GM12872 (cell line): ENCODE measurements around the gene OR51B2.

Experiments used
- TF ChIP-seq, protein P1 (sequence below): IDR thresholded peaks from 3 replicates; pipeline ENCODE4 v1.5.1; 2011; ENCODE audit warnings: low read depth, mild to moderate bottlenecking, low read length, moderate library complexity; ENCODE audit not compliant: insufficient read depth

The OR51B2 gene

DNA sequence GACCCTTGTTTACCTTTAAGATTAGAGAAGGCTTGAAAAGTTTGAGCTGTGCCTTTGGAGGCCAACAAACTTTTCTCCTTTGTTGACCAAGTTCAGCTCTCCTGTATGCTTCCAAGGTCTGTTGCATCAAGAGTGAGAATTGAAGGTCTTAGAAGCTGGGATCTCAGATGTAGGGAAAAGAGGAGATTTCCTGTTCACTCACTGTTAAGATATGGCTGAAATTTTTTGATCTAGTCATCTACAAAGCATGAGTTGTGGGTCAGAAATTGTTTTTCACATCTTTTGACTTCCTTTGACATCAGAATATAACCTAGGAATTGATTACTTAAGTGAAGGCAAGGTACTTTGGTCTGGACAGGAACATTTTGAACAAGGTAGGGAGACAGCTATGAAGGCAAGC, 34.4 kb downstream of the OR51B2 start:
- TF ChIP-seq, protein P1, sequence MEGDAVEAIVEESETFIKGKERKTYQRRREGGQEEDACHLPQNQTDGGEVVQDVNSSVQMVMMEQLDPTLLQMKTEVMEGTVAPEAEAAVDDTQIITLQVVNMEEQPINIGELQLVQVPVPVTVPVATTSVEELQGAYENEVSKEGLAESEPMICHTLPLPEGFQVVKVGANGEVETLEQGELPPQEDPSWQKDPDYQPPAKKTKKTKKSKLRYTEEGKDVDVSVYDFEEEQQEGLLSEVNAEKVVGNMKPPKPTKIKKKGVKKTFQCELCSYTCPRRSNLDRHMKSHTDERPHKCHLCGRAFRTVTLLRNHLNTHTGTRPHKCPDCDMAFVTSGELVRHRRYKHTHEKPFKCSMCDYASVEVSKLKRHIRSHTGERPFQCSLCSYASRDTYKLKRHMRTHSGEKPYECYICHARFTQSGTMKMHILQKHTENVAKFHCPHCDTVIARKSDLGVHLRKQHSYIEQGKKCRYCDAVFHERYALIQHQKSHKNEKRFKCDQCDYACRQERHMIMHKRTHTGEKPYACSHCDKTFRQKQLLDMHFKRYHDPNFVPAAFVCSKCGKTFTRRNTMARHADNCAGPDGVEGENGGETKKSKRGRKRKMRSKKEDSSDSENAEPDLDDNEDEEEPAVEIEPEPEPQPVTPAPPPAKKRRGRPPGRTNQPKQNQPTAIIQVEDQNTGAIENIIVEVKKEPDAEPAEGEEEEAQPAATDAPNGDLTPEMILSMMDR, result no peak

DNA sequence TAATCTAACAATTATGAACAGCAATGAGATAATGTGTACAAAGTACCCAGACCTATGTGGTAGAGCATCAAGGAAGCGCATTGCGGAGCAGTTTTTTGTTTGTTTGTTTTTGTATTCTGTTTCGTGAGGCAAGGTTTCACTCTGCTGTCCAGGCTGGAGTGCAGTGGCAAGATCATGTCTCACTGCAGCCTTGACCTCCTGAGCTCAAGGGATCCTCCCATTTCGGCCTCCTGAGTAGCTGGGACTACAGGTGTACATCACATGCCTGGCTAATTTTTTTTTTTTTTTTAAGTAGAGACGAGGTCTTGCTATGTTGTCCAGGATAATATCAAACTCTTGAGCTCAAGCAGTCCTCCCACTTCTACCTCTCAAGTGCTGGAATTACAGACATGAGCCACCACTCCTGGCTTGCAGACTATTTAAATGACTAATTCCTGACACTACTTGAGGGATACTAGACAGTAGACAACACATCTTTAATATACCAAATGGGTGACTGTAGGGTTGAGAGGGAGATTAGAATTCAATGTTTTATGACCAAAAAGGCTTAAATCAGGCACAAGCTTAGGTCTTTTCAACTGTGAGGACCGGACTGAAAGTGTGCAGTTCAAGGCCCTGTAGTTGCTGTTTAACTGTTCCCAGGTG, 35.1 kb downstream of the OR51B2 start:
- TF ChIP-seq, protein P1, result no peak

DNA sequence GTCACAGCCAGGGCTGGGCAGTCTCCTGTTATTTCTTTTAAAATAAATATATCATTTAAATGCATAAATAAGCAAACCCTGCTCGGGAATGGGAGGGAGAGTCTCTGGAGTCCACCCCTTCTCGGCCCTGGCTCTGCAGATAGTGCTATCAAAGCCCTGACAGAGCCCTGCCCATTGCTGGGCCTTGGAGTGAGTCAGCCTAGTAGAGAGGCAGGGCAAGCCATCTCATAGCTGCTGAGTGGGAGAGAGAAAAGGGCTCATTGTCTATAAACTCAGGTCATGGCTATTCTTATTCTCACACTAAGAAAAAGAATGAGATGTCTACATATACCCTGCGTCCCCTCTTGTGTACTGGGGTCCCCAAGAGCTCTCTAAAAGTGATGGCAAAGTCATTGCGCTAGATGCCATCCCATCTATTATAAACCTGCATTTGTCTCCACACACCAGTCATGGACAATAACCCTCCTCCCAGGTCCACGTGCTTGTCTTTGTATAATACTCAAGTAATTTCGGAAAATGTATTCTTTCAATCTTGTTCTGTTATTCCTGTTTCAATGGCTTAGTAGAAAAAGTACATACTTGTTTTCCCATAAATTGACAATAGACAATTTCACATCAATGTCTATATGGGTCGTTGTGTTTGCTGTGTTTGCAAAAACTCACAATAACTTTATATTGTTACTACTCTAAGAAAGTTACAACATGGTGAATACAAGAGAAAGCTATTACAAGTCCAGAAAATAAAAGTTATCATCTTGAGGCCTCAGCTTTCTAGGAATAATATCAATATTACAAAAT, 35.8 kb downstream of the OR51B2 start:
- TF ChIP-seq, protein P1, result no peak

DNA sequence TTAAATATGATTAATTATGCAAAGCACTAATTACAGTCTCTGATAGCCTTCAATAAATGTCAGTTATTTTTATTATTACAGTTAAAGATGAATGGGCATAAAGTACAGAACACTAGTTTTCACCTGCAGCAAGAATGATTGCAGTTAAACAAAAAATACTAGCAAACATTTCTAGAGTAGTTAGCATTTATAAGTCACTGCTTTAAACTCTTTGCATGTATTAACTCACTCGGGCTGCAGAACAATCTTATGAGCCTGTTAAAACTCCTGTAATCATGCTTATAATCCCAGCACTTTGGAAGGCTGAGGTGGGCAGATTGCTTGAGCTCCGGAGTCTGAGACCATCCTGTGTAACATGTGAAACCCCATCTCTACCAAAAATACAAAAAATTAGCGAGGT, 37.2 kb downstream of the OR51B2 start:
- TF ChIP-seq, protein P1, result no peak

DNA sequence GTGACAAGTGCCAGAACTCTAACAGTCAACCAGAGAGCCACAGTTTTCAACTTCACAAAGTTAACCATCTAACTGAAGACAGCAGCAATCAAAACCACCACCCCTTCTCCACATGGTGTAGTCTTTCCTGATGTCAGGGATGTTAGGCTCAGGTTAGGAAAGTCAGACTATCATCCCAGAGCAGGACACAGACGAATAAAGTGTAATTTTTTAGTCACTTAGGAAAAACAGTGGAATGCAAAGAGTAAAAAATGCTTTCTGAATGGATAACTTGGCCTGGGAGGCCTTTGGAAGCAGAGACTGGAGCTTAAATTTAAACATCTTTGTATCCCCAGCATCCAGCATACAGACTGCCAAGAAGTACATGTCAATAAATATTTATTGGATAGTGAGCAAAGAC, 37.7 kb downstream of the OR51B2 start:
- TF ChIP-seq, protein P1, result no peak

DNA sequence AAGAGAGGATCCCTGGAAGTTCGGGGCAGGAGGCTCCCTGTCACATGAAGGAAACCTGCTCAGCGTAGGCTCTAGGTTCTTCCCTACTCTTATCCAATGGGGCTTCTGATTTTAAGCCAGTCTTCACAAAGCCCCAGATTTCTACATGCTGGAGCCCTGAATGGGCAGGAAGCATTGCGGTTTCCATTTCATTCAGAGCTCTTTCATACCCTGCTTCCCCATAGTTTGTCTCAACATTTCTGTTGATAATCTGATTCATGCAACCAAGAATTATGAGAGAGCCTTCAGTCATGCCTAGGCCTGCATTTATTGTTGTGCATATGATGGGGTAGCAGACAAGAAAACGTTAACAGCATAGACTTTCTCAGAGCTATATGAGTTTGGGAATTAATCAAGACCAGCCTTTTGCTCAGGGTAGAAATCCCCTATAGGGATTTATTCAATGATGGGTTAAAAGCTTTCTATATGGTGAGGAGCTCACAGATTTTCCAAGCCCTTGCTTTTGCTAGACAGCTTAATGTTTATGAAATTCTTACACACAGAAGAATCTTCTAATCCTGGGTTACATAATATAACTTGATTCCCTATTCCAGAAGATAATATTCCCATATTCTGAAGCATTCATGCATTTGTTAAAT, 38.3 kb downstream of the OR51B2 start:
- TF ChIP-seq, protein P1, result no peak

DNA sequence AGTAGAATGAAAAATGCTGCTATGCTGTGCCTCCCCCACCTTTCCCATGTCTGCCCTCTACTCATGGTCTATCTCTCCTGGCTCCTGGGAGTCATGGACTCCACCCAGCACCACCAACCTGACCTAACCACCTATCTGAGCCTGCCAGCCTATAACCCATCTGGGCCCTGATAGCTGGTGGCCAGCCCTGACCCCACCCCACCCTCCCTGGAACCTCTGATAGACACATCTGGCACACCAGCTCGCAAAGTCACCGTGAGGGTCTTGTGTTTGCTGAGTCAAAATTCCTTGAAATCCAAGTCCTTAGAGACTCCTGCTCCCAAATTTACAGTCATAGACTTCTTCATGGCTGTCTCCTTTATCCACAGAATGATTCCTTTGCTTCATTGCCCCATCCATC, 39.5 kb downstream of the OR51B2 start:
- TF ChIP-seq, protein P1, result no peak
